ENCODE results near the gene PARD6A.
A peak's percentile ranks its signal among the peaks of the same experiment; 100 is the strongest.

Gene PARD6A

DNA sequence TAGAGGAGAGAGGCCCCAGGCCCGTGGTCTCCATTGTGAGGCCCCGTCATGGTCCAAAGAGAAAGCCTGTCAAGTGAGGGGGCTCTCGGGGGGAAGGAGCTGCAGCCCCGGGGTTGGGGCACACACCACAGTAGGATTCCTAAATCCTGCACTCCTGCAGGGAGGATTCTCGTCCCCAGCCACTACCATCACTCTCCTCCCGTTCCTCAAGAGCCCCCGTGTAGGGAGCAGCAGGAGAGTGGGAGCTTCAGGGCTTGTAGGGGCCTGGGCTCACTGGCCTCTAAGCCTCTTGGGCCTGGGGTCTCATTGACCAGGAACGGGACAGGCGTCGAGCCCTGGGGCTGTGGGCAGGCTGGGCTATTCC lies 6.7 kb downstream of the PARD6A start:
- no peak for TF ChIP-seq ZFP30 (CRISPR knock-in tag; IDR thresholded peaks at IDR 0.05)
- no peak for ATAC-seq

DNA sequence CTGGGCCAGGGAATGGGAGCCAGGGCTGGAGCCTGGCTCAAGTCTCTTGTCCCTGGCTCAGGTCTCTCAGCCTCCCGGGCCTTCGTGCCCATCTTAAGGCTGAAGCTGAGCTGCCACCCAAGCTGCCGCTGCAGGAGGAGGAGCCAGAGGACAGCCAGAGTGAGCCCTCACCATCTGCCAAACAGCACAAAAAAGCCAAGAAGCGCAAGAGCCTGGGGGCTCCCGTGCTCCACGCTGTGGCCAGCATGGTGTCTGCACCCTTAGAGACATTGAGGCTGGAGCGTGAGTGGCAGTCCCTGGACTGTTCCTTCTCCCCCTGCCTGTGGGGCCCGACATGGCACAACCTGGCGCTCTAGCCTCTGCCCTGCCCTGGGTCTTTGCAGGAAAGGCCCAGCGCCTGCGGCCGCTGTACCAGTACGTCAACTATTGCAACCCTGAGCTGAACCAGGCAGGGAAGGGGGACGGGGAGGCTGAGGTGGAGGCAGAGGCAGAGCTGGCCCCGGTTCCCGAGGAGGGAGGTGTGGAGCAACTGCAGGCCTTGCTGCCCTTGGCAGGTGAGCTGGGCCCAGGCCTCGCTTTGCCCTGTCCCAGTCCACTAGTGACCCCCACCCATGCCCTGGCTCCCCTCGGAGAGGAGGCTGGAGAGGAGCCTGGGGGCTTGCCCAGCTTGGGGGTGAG lies 7.2 kb downstream of the PARD6A start:
- peak; percentile 90 for ATAC-seq
- TF ChIP-seq TOX (CRISPR knock-in tag; IDR thresholded peaks at IDR 0.05; ENCODE audit: borderline replicate concordance) (no peak), TCF4 (CRISPR knock-in tag; IDR thresholded peaks at IDR 0.05; ENCODE audit: borderline replicate concordance) (no peak), SNAI2 (CRISPR knock-in tag; IDR thresholded peaks at IDR 0.05) (no peak), ZNF565 (CRISPR knock-in tag; conservative IDR thresholded peaks at IDR 0.05; ENCODE audit: low read depth) (no peak), OSR1 (CRISPR knock-in tag; IDR thresholded peaks at IDR 0.05) (no peak), ESRRG (CRISPR knock-in tag; IDR thresholded peaks at IDR 0.05) (no peak), ZC3H10 (CRISPR knock-in tag; IDR thresholded peaks at IDR 0.05) (no peak), ZNF8 (CRISPR knock-in tag; IDR thresholded peaks at IDR 0.05) (no peak), PPARA (CRISPR knock-in tag; IDR thresholded peaks at IDR 0.05; ENCODE audit: borderline replicate concordance) (no peak), ZFP30 (CRISPR knock-in tag; IDR thresholded peaks at IDR 0.05) (no peak), CSDC2 (CRISPR knock-in tag; IDR thresholded peaks at IDR 0.05) (no peak), ARNTL (CRISPR knock-in tag; IDR thresholded peaks at IDR 0.05; ENCODE audit: borderline replicate concordance, low read depth) (no peak), ZNF70 (CRISPR knock-in tag; IDR thresholded peaks at IDR 0.05) (no peak)
- TF ChIP-seq, protein P1, sequence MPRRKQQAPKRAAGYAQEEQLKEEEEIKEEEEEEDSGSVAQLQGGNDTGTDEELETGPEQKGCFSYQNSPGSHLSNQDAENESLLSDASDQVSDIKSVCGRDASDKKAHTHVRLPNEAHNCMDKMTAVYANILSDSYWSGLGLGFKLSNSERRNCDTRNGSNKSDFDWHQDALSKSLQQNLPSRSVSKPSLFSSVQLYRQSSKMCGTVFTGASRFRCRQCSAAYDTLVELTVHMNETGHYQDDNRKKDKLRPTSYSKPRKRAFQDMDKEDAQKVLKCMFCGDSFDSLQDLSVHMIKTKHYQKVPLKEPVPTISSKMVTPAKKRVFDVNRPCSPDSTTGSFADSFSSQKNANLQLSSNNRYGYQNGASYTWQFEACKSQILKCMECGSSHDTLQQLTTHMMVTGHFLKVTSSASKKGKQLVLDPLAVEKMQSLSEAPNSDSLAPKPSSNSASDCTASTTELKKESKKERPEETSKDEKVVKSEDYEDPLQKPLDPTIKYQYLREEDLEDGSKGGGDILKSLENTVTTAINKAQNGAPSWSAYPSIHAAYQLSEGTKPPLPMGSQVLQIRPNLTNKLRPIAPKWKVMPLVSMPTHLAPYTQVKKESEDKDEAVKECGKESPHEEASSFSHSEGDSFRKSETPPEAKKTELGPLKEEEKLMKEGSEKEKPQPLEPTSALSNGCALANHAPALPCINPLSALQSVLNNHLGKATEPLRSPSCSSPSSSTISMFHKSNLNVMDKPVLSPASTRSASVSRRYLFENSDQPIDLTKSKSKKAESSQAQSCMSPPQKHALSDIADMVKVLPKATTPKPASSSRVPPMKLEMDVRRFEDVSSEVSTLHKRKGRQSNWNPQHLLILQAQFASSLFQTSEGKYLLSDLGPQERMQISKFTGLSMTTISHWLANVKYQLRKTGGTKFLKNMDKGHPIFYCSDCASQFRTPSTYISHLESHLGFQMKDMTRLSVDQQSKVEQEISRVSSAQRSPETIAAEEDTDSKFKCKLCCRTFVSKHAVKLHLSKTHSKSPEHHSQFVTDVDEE (CRISPR knock-in tag; IDR thresholded peaks at IDR 0.05) = no peak
- TF ChIP-seq, protein P2, sequence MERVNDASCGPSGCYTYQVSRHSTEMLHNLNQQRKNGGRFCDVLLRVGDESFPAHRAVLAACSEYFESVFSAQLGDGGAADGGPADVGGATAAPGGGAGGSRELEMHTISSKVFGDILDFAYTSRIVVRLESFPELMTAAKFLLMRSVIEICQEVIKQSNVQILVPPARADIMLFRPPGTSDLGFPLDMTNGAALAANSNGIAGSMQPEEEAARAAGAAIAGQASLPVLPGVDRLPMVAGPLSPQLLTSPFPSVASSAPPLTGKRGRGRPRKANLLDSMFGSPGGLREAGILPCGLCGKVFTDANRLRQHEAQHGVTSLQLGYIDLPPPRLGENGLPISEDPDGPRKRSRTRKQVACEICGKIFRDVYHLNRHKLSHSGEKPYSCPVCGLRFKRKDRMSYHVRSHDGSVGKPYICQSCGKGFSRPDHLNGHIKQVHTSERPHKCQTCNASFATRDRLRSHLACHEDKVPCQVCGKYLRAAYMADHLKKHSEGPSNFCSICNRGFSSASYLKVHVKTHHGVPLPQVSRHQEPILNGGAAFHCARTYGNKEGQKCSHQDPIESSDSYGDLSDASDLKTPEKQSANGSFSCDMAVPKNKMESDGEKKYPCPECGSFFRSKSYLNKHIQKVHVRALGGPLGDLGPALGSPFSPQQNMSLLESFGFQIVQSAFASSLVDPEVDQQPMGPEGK (CRISPR knock-in tag; IDR thresholded peaks at IDR 0.05; ENCODE audit: borderline replicate concordance) = no peak
- TF ChIP-seq, protein P3, sequence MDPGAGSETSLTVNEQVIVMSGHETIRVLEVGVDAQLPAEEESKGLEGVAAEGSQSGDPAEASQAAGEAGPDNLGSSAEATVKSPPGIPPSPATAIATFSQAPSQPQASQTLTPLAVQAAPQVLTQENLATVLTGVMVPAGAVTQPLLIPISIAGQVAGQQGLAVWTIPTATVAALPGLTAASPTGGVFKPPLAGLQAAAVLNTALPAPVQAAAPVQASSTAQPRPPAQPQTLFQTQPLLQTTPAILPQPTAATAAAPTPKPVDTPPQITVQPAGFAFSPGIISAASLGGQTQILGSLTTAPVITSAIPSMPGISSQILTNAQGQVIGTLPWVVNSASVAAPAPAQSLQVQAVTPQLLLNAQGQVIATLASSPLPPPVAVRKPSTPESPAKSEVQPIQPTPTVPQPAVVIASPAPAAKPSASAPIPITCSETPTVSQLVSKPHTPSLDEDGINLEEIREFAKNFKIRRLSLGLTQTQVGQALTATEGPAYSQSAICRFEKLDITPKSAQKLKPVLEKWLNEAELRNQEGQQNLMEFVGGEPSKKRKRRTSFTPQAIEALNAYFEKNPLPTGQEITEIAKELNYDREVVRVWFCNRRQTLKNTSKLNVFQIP (CRISPR knock-in tag; IDR thresholded peaks at IDR 0.05; ENCODE audit: borderline replicate concordance, low read depth) = no peak

DNA sequence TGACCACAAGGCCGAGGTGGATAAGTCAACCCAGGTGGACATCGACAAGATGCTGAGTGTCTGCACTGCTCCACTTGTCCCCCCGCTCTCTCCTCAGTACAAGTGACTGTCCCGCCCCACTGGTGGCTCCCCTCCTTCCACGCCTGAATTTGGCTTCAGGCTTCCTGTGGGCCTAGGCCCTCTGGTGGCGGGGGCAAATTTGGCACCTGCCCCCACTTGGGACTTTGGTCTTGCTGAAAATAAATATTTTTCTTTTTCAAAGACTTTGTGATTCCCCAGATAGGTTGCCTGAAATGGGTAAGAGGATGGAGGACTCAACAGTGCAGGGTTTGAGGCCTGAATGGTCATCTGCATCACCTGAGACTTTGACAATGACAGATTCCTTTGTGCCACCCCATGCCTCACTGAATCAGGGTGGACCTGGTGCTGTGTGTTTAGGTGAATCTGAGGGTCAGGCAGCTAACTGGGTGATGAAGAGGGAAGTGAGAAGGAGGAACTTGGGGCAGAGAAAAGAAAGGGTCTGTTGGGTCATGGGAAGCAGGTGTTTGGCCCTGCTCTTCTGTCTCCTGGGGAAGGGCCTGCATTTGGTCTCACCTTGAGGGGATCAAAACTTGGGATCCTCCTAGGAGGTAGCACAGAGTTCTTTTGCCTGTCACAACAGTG lies 7.9 kb downstream of the PARD6A start:
- TF ChIP-seq, protein P2 (CRISPR knock-in tag; IDR thresholded peaks at IDR 0.05; ENCODE audit: borderline replicate concordance) = no peak
- TF ChIP-seq, protein P1 (CRISPR knock-in tag; IDR thresholded peaks at IDR 0.05) = no peak
- TF ChIP-seq, protein P4, sequence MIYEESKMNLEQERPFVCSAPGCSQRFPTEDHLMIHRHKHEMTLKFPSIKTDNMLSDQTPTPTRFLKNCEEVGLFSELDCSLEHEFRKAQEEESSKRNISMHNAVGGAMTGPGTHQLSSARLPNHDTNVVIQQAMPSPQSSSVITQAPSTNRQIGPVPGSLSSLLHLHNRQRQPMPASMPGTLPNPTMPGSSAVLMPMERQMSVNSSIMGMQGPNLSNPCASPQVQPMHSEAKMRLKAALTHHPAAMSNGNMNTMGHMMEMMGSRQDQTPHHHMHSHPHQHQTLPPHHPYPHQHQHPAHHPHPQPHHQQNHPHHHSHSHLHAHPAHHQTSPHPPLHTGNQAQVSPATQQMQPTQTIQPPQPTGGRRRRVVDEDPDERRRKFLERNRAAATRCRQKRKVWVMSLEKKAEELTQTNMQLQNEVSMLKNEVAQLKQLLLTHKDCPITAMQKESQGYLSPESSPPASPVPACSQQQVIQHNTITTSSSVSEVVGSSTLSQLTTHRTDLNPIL (CRISPR knock-in tag; IDR thresholded peaks at IDR 0.05; ENCODE audit: low read depth) = no peak
- no peak for TF ChIP-seq SNAI2 (CRISPR knock-in tag; IDR thresholded peaks at IDR 0.05)
- TF ChIP-seq ZNF8 (CRISPR knock-in tag; IDR thresholded peaks at IDR 0.05) = no peak
- TF ChIP-seq GLIS3 (CRISPR knock-in tag; IDR thresholded peaks at IDR 0.05) = no peak
- TF ChIP-seq ARNTL (CRISPR knock-in tag; IDR thresholded peaks at IDR 0.05; ENCODE audit: borderline replicate concordance, low read depth) = no peak

More for the DNA sequence above, 7.9 kb downstream of the PARD6A start:
- no peak for ATAC-seq

All from SK-N-SH treated with all-trans-retinoic acid at 6 μM for 48 hours (cell line).